Type B pancreatic cell (in vitro differentiated cells): ENCODE data around the gene FLT3LG. TPM values are rescaled to one million over a fixed set of nuclear protein-coding genes. Genes with fewer than 3 reads are reported as not detected.
A peak's percentile ranks its signal among the peaks of the same experiment; 100 is the strongest.

Experiments used
- DNase-seq: peaks from one replicate; pipeline ENCODE4 v3.0.0; 2021; ENCODE audit warnings: mixed read lengths; ENCODE audit not compliant: unreplicated experiment; ENCODE audit errors: extremely low spot score
- H3K27ac Mint-ChIP-seq: 2 replicates; pipeline ENCODE4 v1.8.0; 2021; ENCODE audit warnings: mild to moderate bottlenecking, mixed read lengths
- H3K27me3 Mint-ChIP-seq: 2 replicates; pipeline ENCODE4 v1.8.0; 2021; ENCODE audit warnings: mixed read lengths
- H3K36me3 Mint-ChIP-seq: 2 replicates; pipeline ENCODE4 v1.8.0; 2021; ENCODE audit warnings: mixed read lengths
- H3K4me1 Mint-ChIP-seq: one replicate; pipeline ENCODE4 v1.8.0; 2021; ENCODE audit warnings: mixed read lengths; ENCODE audit not compliant: unreplicated experiment
- H3K4me3 Mint-ChIP-seq: 2 replicates; pipeline ENCODE4 v1.8.0; 2021; ENCODE audit warnings: mild to moderate bottlenecking, mixed read lengths
- H3K9me3 Mint-ChIP-seq: 2 replicates; pipeline ENCODE4 v1.8.0; 2021; ENCODE audit warnings: mixed read lengths
- CTCF ChIP-seq: fragments of 200-600 bp; sonication (generic); conservative IDR thresholded peaks from 2 replicates; pipeline ENCODE4 v1.5.0; 2021; ENCODE audit warnings: antibody characterized with exemption, mild to moderate bottlenecking
- total RNA-seq: library from RNA; stranded (reverse); gene quantifications from 2 replicates; pipeline ENCODE4 v1.2.1, GENCODE V29; 2021; ENCODE audit warnings: low replicate concordance

Gene FLT3LG
- total RNA-seq, 1 donor from 2014 or later, result 2.0 TPM

GRCh38 chr19:49428547-49429451 is 45.2 kb upstream of the FLT3LG start:
- no peak for DNase-seq
- Mint-ChIP-seq H3K27me3 (peaks cover 93% of the 10 kb centered on the region), H3K9me3 (no peaks in the 10 kb centered on the region), H3K36me3 (no peaks in the 10 kb centered on the region), H3K27ac (no peak overlapping the region), H3K4me1 (peaks cover 22% of the 10 kb centered on the region), H3K4me3 (peak overlapping the region; percentile 79)
- no peak for TF ChIP-seq CTCF

DNA sequence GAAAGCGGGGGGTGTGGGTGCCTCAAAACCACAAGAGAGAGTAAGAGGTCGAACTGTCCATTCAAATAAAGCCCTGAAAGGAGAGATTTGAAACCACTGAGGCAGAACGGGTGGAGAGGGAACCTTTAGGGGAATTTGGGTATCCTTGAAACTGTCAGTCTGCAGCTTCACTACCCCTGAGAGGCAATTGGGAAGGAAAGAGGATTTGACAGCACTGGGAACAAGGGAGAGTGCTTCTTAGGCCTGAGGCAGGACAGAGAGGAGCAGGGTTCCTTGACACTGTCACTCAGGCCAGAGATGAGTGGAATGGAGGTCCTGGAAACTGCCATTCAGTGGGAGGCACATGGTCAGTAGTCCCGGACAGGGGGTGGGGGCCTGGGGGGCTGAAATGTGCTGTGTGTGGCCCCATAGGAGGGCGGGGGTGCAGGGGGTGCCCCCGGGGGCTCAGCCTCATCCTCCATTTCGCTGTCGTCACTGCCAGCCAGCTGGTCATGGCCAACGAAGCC is 43.8 kb upstream of the FLT3LG start:
- DNase-seq, result no peak
- H3K4me1 Mint-ChIP-seq, result peaks cover 21% of the 10 kb centered on the region
- no peak overlapping the region for H3K4me3 Mint-ChIP-seq
- H3K36me3 Mint-ChIP-seq, result no peaks in the 10 kb centered on the region
- TF ChIP-seq CTCF, result no peak
- no peak overlapping the region for H3K27ac Mint-ChIP-seq
- peaks cover 91% of the 10 kb centered on the region for H3K27me3 Mint-ChIP-seq
- H3K9me3 Mint-ChIP-seq, result no peaks in the 10 kb centered on the region

GRCh38 chr19:49430678-49431329 is 43.2 kb upstream of the FLT3LG start:
- Mint-ChIP-seq H3K4me3 (no peak overlapping the region), H3K9me3 (no peaks in the 10 kb centered on the region), H3K27ac (no peak overlapping the region), H3K27me3 (peaks cover 91% of the 10 kb centered on the region), H3K4me1 (peaks cover 21% of the 10 kb centered on the region), H3K36me3 (no peaks in the 10 kb centered on the region)
- TF ChIP-seq CTCF, result peak; percentile 51
- no peak for DNase-seq

GRCh38 chr19:49431330-49431749 is 42.7 kb upstream of the FLT3LG start:
- Mint-ChIP-seq H3K27ac (no peak overlapping the region), H3K36me3 (no peaks in the 10 kb centered on the region), H3K9me3 (no peaks in the 10 kb centered on the region), H3K4me3 (no peak overlapping the region), H3K4me1 (peaks cover 19% of the 10 kb centered on the region), H3K27me3 (peaks cover 91% of the 10 kb centered on the region)
- TF ChIP-seq CTCF, result no peak
- DNase-seq, result no peak

- DNase-seq, result no peak
- no peaks in the 10 kb centered on the region for H3K36me3 Mint-ChIP-seq
- no peaks in the 10 kb centered on the region for H3K9me3 Mint-ChIP-seq
- H3K27ac Mint-ChIP-seq, result no peak overlapping the region
- H3K4me3 Mint-ChIP-seq, result no peak overlapping the region
- H3K27me3 Mint-ChIP-seq, result peaks cover 91% of the 10 kb centered on the region
- TF ChIP-seq CTCF, result no peak
- peaks cover 11% of the 10 kb centered on the region for H3K4me1 Mint-ChIP-seq
These were observed 41.6 kb upstream of the FLT3LG start for GRCh38 chr19:49432141-49433073.
